NCI-H1694 treated with DMSO at 0.1 percent for 48 hours (cell line): ENCODE results near the gene FRY.

ENCODE experiments used
- DNase-seq: peaks from one replicate; lab custom pipeline; 2025; lab: John Stamatoyannopoulos, UW

The FRY gene

GRCh38 chr13:32222046-32222676 lies 190.6 kb downstream of the FRY start:
- DNase-seq: no peak

- no peak for DNase-seq
Measured at GRCh38 chr13:32224916-32225315, 193.3 kb downstream of the FRY start.

- no peak for DNase-seq
Measured at GRCh38 chr13:32225481-32225931, 193.9 kb downstream of the FRY start.

GRCh38 chr13:32228330-32229041 lies 196.9 kb downstream of the FRY start:
- peak; percentile 18 for DNase-seq

GRCh38 chr13:32229443-32229842 lies 197.9 kb downstream of the FRY start:
- DNase-seq: peak; percentile 89

DNA sequence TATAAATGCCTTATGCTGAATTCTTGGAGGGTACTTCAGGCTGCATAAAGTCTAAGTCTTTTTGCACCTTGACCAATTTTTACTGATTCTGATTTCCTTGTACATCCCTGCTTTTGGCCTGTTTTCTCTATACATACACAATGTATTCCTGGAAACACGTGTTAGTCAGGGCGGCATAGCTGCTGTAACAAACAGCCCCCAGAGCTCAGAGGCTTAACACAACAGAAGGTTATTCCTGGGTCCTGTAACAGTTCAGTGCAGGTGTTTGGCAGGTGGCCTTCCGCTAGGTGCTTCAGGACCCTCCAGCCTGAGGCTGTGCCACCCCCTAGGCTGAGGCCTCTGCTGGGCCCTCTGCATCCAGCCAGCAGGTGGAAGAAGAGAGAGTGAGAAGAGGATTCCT lies 200.7 kb downstream of the FRY start:
- DNase-seq: no peak

- DNase-seq: no peak
Measured at GRCh38 chr13:32233062-32233461, 201.5 kb downstream of the FRY start.

GRCh38 chr13:32234914-32235313 lies 203.3 kb downstream of the FRY start:
- no peak for DNase-seq

GRCh38 chr13:32237681-32238080 lies 206.1 kb downstream of the FRY start:
- DNase-seq: no peak

GRCh38 chr13:32243695-32244094 lies 212.1 kb downstream of the FRY start:
- DNase-seq: no peak

DNA sequence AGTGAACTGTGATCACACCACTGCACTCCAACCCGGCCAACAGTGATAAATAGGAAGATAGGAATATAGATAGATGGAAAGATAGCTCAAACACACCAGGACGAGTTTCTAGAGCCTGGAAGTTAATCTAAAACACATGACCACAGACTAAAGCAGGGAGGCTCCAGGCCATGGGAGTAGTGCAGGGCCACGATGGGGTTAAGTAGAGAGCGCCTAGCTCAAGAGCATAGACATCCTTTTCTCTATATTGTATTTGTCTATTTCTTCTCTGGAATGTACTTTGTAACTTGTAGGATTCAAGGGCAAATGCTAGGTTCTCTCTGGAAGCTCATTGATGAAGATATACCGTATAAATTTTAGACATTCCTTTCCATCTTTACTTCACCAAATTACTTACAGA lies 214.0 kb downstream of the FRY start:
- no peak for DNase-seq

DNA sequence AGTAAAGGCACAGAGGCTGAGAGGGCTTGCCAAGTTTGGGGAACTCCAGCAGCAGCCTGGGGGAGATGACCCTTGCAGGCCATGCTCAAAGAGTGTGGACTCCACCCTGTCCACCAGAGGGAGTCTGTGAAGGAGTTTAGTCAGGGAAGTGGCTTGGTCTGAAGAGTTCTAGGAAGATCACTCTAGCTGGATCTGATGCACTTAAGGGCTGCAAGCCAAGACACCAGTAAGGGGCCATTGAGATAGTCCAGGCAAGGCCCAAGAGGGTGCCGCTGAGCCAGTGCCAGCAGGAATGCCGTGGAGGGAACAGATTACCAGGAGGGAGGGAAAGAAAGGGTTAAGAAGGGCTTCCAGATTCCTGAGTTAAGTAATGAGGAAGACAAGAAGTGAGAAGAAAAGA lies 214.9 kb downstream of the FRY start:
- no peak for DNase-seq

DNA sequence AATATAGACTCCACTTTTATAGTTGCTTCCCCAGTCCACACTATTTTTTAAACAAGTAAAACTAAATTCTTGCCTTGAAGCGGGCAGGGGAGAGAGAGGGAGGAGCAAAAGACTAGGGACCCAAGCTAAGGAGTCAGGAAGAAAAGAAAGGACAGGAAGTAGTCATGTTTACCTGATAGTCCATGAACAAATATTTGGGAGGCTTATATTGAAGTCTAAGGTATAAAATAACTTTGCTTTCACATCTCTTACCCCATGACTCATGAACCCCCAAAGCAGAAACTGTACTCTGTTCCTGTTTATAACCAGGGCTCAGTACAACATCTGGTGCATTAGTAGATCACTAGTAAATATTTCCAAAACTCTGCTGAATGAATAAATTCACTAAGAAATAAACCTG lies 216.3 kb downstream of the FRY start:
- DNase-seq: no peak

GRCh38 chr13:32248801-32249200 lies 217.2 kb downstream of the FRY start:
- DNase-seq: no peak

- no peak for DNase-seq
Measured at GRCh38 chr13:32252812-32253438, 221.4 kb downstream of the FRY start.

GRCh38 chr13:32253911-32254399 lies 222.4 kb downstream of the FRY start:
- no peak for DNase-seq

GRCh38 chr13:32254416-32254815 lies 222.8 kb downstream of the FRY start:
- DNase-seq: no peak

DNA sequence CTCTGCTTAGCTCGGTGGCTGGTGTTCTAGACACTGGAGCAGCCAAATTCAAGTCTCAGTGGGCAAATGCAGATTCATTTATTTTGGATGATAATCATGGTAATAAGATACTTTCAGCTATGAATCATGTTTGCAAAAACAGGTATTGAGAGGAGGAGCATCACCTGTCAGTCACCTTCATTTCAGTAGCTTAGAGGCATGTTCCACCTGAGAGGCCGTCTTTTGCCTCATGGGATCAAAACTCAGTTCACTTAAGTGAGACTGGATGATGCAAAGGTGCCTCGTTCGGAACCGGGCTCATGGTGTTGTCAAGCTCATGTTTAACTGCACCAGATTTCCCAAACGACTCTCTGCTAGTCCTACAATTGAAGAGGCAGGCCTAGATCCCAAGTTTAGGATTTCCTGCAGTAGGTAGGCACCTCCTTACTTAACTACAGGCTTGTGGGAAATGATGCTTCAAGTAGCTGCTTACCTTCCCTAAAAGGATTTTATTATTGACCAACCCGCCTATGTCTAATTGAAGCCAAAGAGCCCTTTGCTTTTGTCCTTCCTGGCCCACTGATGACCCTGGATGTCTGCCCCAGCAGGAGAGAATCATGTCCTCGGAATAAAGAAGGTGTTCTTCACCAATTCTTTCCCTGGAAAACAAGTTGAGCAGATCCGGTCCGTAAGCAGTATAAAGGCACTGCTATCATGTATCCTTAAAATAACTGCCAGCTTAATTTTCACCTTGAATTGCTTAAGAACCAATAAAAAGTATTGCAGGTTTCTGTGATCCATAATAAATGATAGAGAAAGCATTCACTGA lies 223.5 kb downstream of the FRY start:
- no peak for DNase-seq

- no peak for DNase-seq
Measured at GRCh38 chr13:32255724-32256109, 224.1 kb downstream of the FRY start.

DNA sequence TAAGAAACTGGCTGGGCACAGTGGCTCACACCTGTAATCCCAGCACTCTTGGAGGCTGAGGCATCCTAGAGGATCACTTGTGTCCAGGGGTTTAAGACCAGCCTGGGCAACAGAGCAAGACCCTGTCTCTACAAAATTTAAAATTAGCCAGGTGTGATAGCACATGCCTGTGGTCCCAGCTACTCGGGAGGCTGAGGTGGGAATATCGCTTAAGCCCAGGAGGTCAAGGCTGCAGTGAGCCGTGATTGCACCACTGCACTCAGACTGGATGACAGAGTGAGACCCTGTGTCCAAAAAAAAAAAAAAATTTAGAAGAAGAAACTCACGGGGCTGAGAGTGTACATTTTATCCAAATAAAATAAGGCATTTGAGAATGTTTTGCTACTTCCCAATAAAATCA lies 224.7 kb downstream of the FRY start:
- DNase-seq: no peak

- DNase-seq: no peak
Measured at GRCh38 chr13:32257649-32258048, 226.1 kb downstream of the FRY start.

DNA sequence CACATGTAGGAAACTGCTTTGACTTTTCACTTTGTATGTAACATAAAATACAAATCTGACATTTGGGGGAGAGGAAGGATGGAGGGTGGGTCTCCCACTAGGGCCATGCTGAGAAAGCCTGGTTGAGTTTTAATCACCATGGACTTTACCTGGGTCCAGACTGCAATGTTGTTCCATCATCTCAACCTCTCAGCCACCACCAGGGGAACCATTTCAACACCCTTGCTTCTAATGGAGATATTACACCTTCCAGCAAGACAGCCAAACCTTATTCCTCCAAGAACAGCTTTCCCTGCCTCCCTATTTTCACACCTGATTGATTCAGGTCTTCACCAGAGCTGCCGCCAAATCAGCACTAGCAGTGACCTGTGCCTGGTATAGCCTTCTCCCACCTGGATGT lies 227.5 kb downstream of the FRY start:
- no peak for DNase-seq
